Mucosa of stomach (tissue), 1 donor: Measurements from ENCODE around the gene AGBL2.
"Not testable (repeated sequence)": the region's sequence is repeated elsewhere in the genome, so short reads cannot be mapped to it uniquely, and the experiment has no call there.

Experiments
- H3K27me3 ChIP-seq: one replicate; pipeline ENCODE4 v1.7.0; 2013; ENCODE audit warnings: mild to moderate bottlenecking, low read length; ENCODE audit not compliant: control insufficient read depth, insufficient read depth
- H3K36me3 ChIP-seq: one replicate; pipeline ENCODE4 v1.7.0; 2013; ENCODE audit warnings: low read length; ENCODE audit not compliant: control insufficient read depth, insufficient read depth
- H3K4me1 ChIP-seq: one replicate; pipeline ENCODE4 v1.7.0; 2013; ENCODE audit warnings: mild to moderate bottlenecking, low read length; ENCODE audit not compliant: control insufficient read depth, insufficient read depth
- H3K4me3 ChIP-seq: one replicate; pipeline ENCODE4 v1.7.0; 2013; ENCODE audit warnings: low read length
- H3K9ac ChIP-seq: one replicate; pipeline ENCODE4 v1.7.0; 2013; ENCODE audit warnings: mild to moderate bottlenecking, low read length, moderate library complexity
- H3K9me3 ChIP-seq: one replicate; pipeline ENCODE4 v1.7.0; 2013; ENCODE audit warnings: mild to moderate bottlenecking, low read length, moderate library complexity; ENCODE audit not compliant: control insufficient read depth
- donor health status: Pancreatic carcinoma.

The AGBL2 gene

DNA sequence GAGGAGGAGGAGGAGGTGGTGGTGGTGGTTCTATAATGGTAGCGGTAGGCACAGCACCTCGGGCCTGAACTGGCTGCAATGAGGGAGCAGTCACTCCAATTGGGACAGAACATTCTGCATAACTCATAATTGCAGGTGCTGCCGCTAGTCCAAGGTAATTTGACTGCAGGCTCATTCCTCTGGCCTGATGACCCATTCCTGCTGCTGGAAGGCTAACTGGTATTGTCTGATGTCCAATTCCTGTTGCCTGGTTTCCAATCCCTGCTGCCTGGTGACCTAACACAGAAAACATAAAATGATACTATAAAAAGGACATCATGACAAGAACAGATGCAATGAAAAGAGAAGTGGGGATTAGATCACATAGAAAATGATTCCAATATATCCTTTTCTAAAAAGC is 7.9 kb upstream of the AGBL2 start:
- H3K4me3 ChIP-seq: no peak overlapping the region
- H3K27me3 ChIP-seq: no peaks in the 10 kb centered on the region
- peaks cover 8% of the 10 kb centered on the region for H3K36me3 ChIP-seq
- H3K9ac ChIP-seq: no peak overlapping the region
- H3K4me1 ChIP-seq: no peaks in the 10 kb centered on the region
- no peaks in the 10 kb centered on the region for H3K9me3 ChIP-seq

DNA sequence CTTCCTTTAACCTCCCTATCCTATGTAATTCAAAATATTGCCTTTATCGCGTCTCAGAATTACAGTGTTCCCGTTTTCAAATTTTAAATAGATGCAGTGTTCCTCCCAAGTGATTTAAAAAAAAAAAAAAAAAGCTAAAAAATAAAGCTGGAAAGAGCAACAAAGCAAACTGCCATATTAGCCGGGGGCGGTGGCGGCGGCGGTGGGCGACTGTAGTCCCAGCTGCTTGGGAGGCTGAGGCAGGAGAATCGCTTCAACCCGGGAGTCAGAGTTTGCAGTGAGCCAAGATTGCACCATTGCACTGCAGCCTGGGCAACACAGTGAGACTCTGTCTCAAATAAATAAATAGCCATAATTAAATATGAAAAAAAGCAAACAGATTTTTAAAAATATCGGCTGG is 5.5 kb upstream of the AGBL2 start:
- Histone ChIP-seq H3K9me3 (no peaks in the 10 kb centered on the region), H3K9ac (no peak overlapping the region), H3K27me3 (no peaks in the 10 kb centered on the region), H3K36me3 (peaks cover 8% of the 10 kb centered on the region), H3K4me3 (no peak overlapping the region), H3K4me1 (no peaks in the 10 kb centered on the region)

DNA sequence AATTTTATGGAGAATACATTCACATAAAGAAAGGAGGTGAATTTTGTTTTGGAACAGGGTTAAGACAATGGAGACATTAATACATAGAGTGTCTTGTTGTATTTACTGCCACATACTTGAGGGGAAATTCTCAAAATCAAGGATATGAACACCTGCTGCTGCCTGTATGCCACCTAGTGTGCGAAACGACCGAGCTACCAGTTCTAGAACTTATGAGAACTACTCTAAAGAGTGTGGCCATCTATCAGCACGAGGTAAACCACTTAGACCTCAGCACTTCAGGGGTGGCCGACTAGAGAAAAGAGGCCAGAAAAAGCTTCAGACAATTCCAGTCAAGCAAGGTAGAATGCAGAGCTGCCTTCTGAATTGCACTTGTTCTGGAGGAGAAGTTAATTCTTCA is 1.5 kb upstream of the AGBL2 start:
- Histone ChIP-seq H3K36me3 (no peaks in the 10 kb centered on the region), H3K9me3 (no peaks in the 10 kb centered on the region), H3K4me1 (peaks cover 6% of the 10 kb centered on the region)

DNA sequence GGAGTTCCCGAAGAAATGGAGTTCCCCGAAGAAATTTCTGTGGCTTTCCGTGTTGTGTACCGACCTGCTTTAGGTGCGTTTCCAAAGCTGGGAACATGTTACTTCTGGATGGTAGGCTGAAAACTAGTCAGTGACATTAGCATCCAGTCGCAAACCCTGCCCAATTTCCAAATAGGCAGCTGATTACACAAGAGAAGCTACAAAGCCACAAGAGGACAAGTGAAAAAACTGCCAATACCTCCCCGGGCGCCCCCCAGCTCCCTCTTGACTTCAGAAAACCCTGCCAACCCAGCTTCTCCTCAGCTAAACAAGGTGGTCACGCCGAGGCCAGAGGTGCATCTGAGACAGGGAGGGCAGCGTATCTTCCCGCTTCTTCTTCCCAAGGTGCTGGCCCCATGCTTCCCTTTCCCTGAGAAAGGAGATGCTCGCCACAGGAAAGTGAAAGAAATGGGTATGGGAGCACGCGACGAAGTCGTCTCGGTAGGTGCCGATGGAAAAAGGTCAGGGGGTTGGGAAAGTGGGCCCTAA is 551 bp downstream of the AGBL2 start:
- Histone ChIP-seq H3K4me1 (peaks cover 6% of the 10 kb centered on the region), H3K27me3 (no peaks in the 10 kb centered on the region), H3K4me3 (peak overlapping the region; percentile 84), H3K9me3 (no peaks in the 10 kb centered on the region), H3K36me3 (no peaks in the 10 kb centered on the region), H3K9ac (peak overlapping the region; percentile 90)

More for the DNA sequence above, 1.5 kb upstream of the AGBL2 start:
- Histone ChIP-seq H3K27me3 (no peaks in the 10 kb centered on the region), H3K9ac (no peak overlapping the region), H3K4me3 (no peak overlapping the region)

DNA sequence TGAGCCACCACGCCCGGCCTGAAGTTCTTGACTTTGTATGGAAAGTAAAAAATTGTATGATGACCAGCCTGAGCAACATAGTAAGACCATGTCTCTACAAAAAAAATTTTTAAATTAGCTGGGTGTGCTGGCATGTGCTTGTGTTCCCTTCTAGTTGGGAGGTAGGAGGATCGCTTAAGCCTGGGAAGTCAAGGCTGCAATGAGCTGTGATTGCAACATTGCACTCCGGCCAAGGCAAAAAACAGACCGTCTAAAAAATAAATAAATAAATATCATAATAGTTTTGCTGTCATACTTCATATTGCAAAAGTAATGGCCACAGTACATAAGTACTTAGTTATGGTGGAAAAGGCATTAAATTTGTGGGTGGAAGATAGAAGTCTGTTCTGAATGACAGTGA is 3.4 kb downstream of the AGBL2 start:
- H3K9ac ChIP-seq: no peak overlapping the region
- H3K4me3 ChIP-seq: no peak overlapping the region
- no peaks in the 10 kb centered on the region for H3K27me3 ChIP-seq
- H3K9me3 ChIP-seq: no peaks in the 10 kb centered on the region
- peaks cover 6% of the 10 kb centered on the region for H3K4me1 ChIP-seq
- no peaks in the 10 kb centered on the region for H3K36me3 ChIP-seq

DNA sequence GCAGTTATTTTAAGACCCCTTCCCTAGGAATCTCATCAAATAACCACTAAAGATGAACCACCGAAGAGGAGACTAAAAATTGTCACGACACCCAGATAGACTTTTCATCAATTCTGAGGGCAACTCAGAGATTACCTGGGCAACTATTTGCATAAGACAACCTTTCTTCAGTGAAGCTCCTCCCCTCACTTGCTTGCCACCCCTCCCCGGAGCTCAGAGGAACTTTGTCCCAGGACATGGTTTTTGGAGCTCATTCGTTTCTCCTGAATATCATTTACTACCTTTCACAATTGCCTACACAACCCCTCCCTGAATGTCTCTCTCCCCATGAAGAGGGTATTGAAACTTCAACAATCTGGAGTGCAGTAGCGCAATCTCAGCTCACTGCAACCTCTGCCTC is 3.9 kb downstream of the AGBL2 start:
- H3K4me1 ChIP-seq: peaks cover 6% of the 10 kb centered on the region
- no peak overlapping the region for H3K9ac ChIP-seq
- no peak overlapping the region for H3K4me3 ChIP-seq
- no peaks in the 10 kb centered on the region for H3K27me3 ChIP-seq
- H3K36me3 ChIP-seq: no peaks in the 10 kb centered on the region
- no peaks in the 10 kb centered on the region for H3K9me3 ChIP-seq

DNA sequence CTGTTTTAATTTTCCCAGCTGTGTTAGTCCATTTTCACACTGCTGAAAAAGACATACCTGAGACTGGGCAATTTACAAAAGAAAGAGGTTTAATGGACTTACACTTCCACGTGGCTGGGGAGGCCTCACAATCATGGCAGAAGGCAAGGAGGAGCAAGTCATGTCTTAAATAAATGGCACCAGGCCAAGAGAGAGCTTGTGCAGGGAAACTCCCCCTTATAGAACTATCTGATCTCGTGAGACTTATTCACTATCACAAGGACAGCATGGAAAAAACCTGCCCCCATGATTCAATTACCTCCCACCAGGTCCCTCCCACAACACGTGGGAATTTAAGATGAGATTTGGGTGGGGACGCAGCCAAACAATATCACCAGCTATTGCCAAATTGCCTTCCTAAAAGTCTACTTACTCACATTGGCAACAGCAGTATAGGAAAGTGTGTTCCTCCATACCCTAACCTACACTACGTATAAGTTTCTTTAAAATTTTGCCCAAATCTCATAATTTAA is 7.8 kb downstream of the AGBL2 start:
- not testable (repeated sequence) for H3K4me3 ChIP-seq, H3K9ac ChIP-seq, H3K9me3 ChIP-seq, H3K36me3 ChIP-seq, H3K27me3 ChIP-seq, H3K4me1 ChIP-seq

DNA sequence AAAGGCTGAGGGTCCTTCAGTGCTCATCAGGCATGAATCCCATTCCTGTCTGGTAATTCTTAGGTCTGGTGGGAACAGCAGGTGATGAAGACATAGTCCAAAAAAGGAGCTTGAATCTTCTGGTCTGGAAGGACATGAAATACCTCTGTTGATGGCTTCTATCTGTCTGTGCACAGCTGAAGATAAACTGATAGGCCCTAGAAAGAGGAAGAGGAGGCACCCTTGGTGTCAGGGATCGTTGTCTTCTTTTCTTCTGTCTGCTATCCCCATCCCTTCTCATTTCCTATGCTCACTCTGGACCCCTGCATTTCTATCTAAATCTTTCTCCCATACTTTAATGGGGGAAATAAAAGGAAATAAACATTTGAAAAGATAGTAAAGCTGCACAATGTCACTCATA is 9.4 kb downstream of the AGBL2 start:
- no peak overlapping the region for H3K9ac ChIP-seq
- no peak overlapping the region for H3K4me3 ChIP-seq
- H3K9me3 ChIP-seq: no peaks in the 10 kb centered on the region
- no peaks in the 10 kb centered on the region for H3K4me1 ChIP-seq
- H3K36me3 ChIP-seq: no peaks in the 10 kb centered on the region
- H3K27me3 ChIP-seq: no peaks in the 10 kb centered on the region

DNA sequence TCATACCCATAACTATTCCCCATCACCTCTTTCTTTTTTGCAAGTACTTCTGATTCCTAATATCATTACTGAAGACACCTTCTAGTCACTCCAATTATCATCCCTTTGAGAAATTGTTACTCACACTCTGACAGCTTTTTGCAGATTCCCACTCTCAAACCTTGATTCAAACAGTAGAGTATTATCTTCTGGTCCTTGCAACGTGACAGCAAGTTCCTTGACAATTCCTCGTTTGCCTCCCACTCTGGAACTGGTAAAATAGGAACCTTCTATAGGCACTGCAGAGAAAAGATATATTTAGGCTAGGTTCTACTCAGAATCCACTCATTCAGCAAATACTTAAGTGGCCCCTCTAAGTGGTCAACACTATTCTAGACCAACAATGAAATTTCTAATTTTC is 23.2 kb downstream of the AGBL2 start:
- Histone ChIP-seq H3K9ac (no peak overlapping the region), H3K36me3 (no peaks in the 10 kb centered on the region), H3K9me3 (no peaks in the 10 kb centered on the region), H3K4me1 (no peaks in the 10 kb centered on the region), H3K27me3 (no peaks in the 10 kb centered on the region), H3K4me3 (no peak overlapping the region)

DNA sequence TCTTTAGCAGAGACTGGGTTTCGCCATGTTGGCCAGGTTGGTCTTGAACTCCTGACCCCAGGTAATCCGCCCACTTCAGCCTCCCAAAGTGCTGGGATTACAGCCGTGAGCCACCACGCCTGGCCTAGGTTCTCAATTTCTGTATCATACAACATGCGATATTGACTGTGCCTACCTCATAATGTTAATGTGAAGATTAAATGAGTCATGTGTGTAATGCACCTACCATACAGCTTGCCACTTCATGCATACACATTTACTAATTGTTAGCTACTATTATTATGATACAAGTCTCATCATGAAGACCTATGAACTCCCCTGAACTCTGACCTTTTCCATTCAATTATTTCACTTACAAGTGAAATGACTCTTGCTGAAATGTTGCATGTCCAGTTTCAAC is 25.7 kb downstream of the AGBL2 start:
- Histone ChIP-seq H3K9me3 (no peaks in the 10 kb centered on the region), H3K9ac (no peak overlapping the region), H3K4me1 (no peaks in the 10 kb centered on the region), H3K27me3 (no peaks in the 10 kb centered on the region), H3K36me3 (no peaks in the 10 kb centered on the region), H3K4me3 (no peak overlapping the region)

DNA sequence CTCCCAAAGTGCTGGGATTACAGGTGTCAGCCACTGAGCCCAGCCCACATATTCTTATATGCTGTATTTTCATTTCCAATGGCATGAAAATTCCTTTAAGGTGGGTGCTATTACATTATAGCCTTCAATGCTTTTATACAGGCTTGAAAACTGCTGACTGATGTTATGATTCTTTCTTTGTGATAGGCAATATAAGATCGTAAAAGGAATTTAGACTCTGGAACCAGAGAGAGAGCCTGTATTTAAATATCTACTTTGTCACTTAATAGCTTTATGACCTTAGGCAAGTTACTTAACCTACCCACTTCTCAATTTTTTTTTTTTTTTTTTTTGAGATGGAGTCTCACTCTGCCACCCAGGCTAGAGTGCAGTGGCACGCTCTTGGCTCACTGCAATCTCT is 26.2 kb downstream of the AGBL2 start:
- Histone ChIP-seq H3K27me3 (no peaks in the 10 kb centered on the region), H3K9ac (no peak overlapping the region), H3K36me3 (no peaks in the 10 kb centered on the region), H3K4me3 (no peak overlapping the region), H3K9me3 (no peaks in the 10 kb centered on the region), H3K4me1 (no peaks in the 10 kb centered on the region)

DNA sequence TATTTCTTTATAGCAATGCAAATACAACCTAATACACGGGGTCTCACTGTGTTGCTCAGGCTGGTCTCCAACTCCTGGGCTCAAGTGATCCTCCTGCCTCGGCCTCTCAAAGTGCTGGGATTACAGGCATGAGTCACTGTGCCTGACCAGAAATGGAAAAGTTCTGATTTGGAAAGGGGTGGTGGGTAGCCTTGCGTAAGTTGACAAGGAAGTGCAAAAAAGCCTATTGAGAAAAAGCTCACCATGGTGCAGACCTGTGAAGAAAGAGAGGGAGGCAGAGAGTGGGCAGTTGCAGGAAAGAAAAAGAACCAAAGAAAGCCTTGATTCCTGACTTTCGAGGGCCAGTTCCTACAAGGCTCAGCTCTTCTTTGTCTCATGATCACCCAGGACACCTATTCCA is 27.1 kb downstream of the AGBL2 start:
- Histone ChIP-seq H3K27me3 (no peaks in the 10 kb centered on the region), H3K4me3 (no peak overlapping the region)

DNA sequence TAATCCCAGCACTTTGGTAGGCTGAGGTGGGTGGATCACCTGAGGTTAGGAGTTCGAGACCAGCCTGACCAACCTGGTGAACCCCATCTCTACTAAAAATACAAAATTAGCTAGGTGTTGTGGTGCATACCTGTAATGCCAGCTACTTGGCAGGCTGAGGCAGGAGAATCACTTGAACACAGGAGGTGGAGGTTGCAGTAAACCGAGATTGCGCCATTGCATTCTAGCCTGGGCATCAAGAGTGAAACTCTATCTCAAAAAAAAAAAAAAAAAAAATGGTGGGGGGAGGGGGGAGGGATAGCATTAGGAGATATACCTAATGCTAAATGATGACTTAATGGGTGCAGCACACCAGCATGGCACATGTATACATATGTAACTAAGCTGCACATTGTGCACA is 28.5 kb downstream of the AGBL2 start:
- H3K27me3 ChIP-seq, H3K4me3 ChIP-seq, H3K9me3 ChIP-seq, H3K36me3 ChIP-seq, H3K9ac ChIP-seq, H3K4me1 ChIP-seq: not testable (repeated sequence)

More for the DNA sequence above, 27.1 kb downstream of the AGBL2 start:
- H3K9me3 ChIP-seq: no peaks in the 10 kb centered on the region
- H3K4me1 ChIP-seq: no peaks in the 10 kb centered on the region
- H3K36me3 ChIP-seq: no peaks in the 10 kb centered on the region
- H3K9ac ChIP-seq: no peak overlapping the region
